WTC11 (cell line): ENCODE data around the gene SLC25A21.

Experiments
- CREB1 ChIP-seq: sonication (generic); formaldehyde crosslinking; IDR thresholded peaks from 2 replicates; pipeline ENCODE4 v1.8.0; 2023; ENCODE audit warnings: mild to moderate bottlenecking, missing genetic modification reagents
- KAT7 ChIP-seq: sonication (generic); formaldehyde crosslinking; IDR thresholded peaks from 2 replicates; pipeline ENCODE4 v1.8.1; 2023; ENCODE audit warnings: missing genetic modification reagents, mild to moderate bottlenecking, borderline replicate concordance
- SMAD3 ChIP-seq: sonication (generic); formaldehyde crosslinking; IDR thresholded peaks from 2 replicates; pipeline ENCODE4 v1.8.0; 2022; ENCODE audit warnings: missing genetic modification reagents, mild to moderate bottlenecking, borderline replicate concordance
- TF ChIP-seq, protein P1 (sequence below): sonication (generic); formaldehyde crosslinking; IDR thresholded peaks from 2 replicates; pipeline ENCODE4 v1.8.1; 2023; ENCODE audit warnings: mild to moderate bottlenecking, moderate library complexity, missing genetic modification reagents
- TF ChIP-seq, protein P2 (sequence below): fragments of 200-600 bp; IDR thresholded peaks from 2 replicates; pipeline ENCODE4 v1.8.0; 2022; ENCODE audit warnings: antibody characterized with exemption
- TF ChIP-seq, protein P3 (sequence below): sonication (generic); formaldehyde crosslinking; IDR thresholded peaks from 2 replicates; pipeline ENCODE4 v1.8.1; 2022; ENCODE audit warnings: low read depth, mild to moderate bottlenecking, moderate library complexity, missing genetic modification reagents, borderline replicate concordance

DNA sequence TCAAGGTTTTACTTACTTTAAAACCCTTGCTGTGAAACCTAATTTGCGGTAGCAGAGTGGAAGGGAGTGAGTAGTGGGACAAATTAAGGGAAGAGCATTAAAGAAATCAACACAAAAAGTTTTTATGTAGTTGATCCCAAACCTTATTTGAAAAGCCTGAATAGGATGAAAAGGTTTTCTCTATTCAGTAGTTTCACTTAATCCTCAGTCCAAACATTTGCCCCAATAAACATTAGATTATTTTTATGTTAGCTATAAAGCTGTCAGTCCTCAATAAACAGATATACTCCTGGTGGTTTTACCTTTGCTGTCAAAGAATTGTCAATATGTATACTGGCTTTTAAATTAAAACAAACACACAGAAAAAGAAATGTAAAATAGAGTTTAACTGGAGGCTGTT, 374.8 kb downstream of the SLC25A21 start:
- TF ChIP-seq, protein P1, sequence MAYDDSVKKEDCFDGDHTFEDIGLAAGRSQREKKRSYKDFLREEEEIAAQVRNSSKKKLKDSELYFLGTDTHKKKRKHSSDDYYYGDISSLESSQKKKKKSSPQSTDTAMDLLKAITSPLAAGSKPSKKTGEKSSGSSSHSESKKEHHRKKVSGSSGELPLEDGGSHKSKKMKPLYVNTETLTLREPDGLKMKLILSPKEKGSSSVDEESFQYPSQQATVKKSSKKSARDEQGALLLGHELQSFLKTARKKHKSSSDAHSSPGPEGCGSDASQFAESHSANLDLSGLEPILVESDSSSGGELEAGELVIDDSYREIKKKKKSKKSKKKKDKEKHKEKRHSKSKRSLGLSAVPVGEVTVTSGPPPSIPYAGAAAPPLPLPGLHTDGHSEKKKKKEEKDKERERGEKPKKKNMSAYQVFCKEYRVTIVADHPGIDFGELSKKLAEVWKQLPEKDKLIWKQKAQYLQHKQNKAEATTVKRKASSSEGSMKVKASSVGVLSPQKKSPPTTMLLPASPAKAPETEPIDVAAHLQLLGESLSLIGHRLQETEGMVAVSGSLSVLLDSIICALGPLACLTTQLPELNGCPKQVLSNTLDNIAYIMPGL (CRISPR knock-in tag), result no peak
- no peak for TF ChIP-seq CREB1 (CRISPR knock-in tag)
- TF ChIP-seq KAT7 (CRISPR knock-in tag), result no peak
- TF ChIP-seq, protein P2, sequence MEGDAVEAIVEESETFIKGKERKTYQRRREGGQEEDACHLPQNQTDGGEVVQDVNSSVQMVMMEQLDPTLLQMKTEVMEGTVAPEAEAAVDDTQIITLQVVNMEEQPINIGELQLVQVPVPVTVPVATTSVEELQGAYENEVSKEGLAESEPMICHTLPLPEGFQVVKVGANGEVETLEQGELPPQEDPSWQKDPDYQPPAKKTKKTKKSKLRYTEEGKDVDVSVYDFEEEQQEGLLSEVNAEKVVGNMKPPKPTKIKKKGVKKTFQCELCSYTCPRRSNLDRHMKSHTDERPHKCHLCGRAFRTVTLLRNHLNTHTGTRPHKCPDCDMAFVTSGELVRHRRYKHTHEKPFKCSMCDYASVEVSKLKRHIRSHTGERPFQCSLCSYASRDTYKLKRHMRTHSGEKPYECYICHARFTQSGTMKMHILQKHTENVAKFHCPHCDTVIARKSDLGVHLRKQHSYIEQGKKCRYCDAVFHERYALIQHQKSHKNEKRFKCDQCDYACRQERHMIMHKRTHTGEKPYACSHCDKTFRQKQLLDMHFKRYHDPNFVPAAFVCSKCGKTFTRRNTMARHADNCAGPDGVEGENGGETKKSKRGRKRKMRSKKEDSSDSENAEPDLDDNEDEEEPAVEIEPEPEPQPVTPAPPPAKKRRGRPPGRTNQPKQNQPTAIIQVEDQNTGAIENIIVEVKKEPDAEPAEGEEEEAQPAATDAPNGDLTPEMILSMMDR, result no peak
- TF ChIP-seq SMAD3 (CRISPR knock-in tag), result no peak
- TF ChIP-seq, protein P3, sequence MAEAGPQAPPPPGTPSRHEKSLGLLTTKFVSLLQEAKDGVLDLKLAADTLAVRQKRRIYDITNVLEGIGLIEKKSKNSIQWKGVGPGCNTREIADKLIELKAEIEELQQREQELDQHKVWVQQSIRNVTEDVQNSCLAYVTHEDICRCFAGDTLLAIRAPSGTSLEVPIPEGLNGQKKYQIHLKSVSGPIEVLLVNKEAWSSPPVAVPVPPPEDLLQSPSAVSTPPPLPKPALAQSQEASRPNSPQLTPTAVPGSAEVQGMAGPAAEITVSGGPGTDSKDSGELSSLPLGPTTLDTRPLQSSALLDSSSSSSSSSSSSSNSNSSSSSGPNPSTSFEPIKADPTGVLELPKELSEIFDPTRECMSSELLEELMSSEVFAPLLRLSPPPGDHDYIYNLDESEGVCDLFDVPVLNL (CRISPR knock-in tag), result no peak
